K562 (cell line): Measurements from ENCODE around the gene USP48. TPM values are rescaled to one million over a fixed set of nuclear protein-coding genes. Genes with fewer than 3 reads are reported as not detected.

Experiments
- REST ChIP-seq, 2 experiments: fragments of 450-650 bp; formaldehyde crosslinking in 1 of 2; IDR thresholded peaks; 2 replicates each; pipeline versions ENCODE4 v1.4.0 to v1.6.1; 2014 to 2020; ENCODE audit warnings: mild to moderate bottlenecking in 2 of 2, borderline replicate concordance in 1 of 2, low read depth in 1 of 2
- polyA plus RNA-seq, 8 experiments: library from polyadenylated mRNA; depleted of rRNA in 4 of 8; stranded (reverse) in 5 of 8; unstranded in 3 of 8; fragments of >200 nt; fragmentation: Nextera tagmentation in 2 of 8; fragmentation: Illumina TruSeq in 1 of 8; extraction: Ambion mirVana in 2 of 8; extraction: Trizol in 1 of 8; gene quantifications; 2 replicates each; pipeline versions ENCODE4 v1.2.1 to v1.2.3, GENCODE V29; 2011 to 2014; ENCODE audit warnings: inconsistent platforms in 1 of 8, missing spikeins in 1 of 8
- total RNA-seq, 7 experiments: library from RNA; depleted of rRNA in 6 of 7; stranded (reverse); fragments of >200 nt in 6 of 7; fragmentation: Illumina TruSeq in 2 of 7; extraction: Trizol in 2 of 7; gene quantifications; 2 replicates each; pipeline versions ENCODE4 v1.2.1 to v1.2.3, GENCODE V29; 2011 to 2021; ENCODE audit warnings: low replicate concordance in 1 of 7

USP48 gene
- total and polyA plus RNA-seq, 9 of the 15 experiments (the other 6 are each of a cell fraction or from before 2014, with no cell fraction given): 23.3 to 123 (median 106) TPM

- TF ChIP-seq REST (IDR thresholded peaks at IDR 0.05; ENCODE audit: borderline replicate concordance) (peak; percentile 100), REST (CRISPR knock-in tag; IDR thresholded peaks at IDR 0.05; ENCODE audit: low read depth) (peak; percentile 100)
Measured at GRCh38 chr1:21647431-21648351, 135.3 kb downstream of the USP48 start (continued).
